ENCODE results near the gene EXOC6.

Gene EXOC6

GRCh38 chr10:92834986-92835385 is 13.3 kb upstream of the EXOC6 start:
- no peak for DNase-seq

DNA sequence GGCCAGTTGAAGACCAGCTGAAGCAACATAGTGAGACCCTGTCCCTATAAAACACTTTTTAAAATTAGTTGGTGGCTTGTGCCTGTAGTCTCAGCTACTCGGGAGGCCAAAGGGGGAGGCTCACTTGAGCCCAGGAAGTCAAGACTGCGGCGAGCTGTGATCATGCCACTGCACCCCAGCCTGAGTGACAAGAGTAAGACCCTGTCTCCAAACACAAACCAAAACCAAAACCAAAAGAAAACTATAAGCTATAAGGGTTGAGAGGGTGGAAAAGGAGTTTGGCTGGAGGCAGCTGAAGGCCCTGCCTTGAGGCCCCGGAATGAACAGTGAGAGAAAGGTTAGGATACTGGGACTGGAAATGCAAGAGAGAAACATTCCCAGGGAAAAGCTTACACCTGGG is 10.9 kb upstream of the EXOC6 start:
- DNase-seq: no peak

- DNase-seq: no peak
Observed at GRCh38 chr10:92839191-92840085, 8.9 kb upstream of the EXOC6 start.

DNA sequence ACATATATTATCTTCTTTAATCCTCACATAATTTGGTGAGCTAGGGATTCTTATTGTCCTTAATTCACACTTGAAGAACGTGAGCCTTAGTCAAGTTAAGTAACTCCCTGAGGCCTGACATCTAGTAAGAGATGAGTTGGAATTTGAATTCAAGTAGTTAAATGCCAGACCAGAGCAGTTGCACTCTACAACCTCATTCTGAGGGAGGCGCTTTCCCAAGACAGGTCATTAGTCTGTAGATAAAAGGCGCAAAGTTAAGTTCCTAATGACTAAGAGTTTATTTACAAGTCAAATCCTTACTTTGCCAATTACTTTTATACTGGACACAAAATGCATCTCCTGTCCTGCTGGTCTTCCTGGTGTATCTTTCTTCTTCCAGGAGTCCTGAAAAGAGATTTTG is 3.6 kb upstream of the EXOC6 start:
- DNase-seq: no peak

DNA sequence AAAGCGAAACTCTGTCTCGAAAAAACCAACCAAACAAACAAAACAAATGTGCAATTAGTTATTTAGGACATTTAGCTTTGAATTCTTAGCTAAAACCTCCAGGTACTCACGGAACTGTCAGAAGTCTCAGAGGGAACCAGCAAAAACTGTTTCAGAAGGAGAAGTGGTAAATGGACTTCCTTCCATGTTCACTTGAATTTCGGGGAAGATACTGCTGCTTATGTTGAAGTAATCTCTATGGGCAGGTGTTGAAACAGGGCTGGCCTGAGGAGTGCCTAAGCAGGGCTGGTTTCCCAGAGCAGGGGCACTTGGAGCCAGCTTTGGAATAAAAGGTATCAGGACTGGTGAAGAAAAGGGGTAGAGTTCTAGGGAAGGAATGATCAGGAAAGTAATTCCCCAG is 2.4 kb upstream of the EXOC6 start:
- DNase-seq: no peak

GRCh38 chr10:92846344-92846743 is 2.0 kb upstream of the EXOC6 start:
- no peak for DNase-seq

GRCh38 chr10:92846854-92847201 is 1.5 kb upstream of the EXOC6 start:
- DNase-seq: no peak

- DNase-seq: no peak
Observed at GRCh38 chr10:92847202-92847864, 987 bp upstream of the EXOC6 start.

GRCh38 chr10:92848037-92848440 is 281 bp upstream of the EXOC6 start:
- no peak for DNase-seq

GRCh38 chr10:92849234-92849525 is 860 bp downstream of the EXOC6 start:
- no peak for DNase-seq

DNA sequence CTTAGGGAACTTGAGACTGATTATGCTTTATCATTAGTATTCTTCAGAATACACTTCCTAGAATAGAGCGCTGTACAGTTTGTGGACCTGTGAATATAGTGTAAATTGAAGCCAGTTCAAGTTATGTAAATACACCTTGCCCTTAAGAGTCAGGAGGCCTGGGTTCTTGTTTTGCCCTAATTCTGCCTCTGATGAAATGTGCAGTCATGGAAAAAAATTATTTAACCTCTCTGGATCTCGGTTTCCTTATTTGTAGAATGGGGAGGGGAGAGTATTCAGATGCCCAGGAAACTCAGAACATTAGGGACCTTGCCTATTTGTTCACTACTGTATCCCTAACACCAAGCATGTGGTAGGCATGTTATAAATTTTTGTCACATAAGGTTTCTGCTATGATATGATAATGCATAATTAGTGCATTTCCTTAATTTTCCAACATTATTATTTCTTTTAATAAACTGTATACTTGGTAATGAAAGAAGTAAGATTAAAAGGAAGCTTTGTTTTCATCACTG is 1.3 kb downstream of the EXOC6 start:
- DNase-seq: no peak

- no peak for DNase-seq
Observed at GRCh38 chr10:92850185-92850584, 1.9 kb downstream of the EXOC6 start.

DNA sequence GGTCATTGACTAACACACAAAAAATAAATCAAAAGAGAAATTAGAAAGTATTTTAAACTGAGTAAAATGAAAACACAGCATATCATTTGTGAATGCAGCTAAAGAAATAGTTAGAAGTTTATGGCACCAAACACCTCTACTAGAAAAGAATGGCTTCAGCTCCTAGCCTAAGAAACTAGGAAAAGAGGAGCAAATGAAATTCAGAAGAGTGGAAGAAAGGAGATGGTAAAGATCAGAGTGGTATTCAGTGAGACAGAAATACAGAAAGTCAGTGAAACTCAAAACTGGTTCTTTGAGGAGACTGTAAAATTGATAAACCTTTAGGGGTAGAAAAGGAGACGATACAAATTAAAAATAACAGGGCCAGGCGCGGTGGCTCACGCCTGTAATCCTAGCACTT is 2.7 kb downstream of the EXOC6 start:
- no peak for DNase-seq

- no peak for DNase-seq
Observed at GRCh38 chr10:92855560-92855959, 7.2 kb downstream of the EXOC6 start.

- no peak for DNase-seq
Observed at GRCh38 chr10:92857904-92858514, 9.7 kb downstream of the EXOC6 start.

GRCh38 chr10:92867235-92867634 is 18.9 kb downstream of the EXOC6 start:
- DNase-seq: no peak

- DNase-seq: no peak
Observed at GRCh38 chr10:92868036-92868435, 19.7 kb downstream of the EXOC6 start.

DNA sequence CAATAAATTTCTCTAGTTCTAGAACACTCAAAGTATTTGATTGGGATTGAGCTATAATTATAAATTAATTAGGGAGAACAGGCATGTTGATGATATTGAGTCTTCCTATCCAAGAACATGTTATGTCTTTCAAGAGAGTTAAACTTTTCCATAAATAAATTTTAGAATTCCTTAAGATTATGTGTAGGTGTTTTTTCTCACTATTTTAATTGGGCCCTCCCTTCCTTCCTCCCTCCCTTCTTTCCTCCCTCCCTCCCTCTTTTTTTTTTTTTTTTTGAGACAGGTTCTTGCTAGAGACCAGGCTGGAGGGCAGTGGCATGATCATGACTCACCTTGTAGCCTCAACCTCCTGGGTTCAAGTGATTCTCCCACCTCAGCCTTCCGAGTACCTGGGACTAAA is 20.2 kb downstream of the EXOC6 start:
- no peak for DNase-seq

DNA sequence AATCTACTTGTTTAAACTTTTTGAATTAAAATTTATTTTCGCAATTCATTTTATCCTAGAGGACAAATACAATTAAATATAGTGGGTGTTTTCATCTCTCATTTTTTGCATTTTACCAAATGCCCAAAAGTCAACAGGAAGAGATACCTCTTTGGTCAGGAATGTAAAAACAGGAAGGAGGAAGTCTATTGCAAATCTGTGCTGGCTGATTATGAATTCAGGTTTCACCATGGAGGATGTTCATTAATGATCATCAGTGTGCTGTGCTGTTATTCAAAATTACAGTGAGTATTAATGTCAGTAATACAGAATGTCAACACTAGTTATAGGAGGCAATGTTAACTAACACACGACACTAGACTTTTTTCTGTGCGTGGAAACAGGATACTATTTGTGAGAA is 24.7 kb downstream of the EXOC6 start:
- DNase-seq: no peak

DNA sequence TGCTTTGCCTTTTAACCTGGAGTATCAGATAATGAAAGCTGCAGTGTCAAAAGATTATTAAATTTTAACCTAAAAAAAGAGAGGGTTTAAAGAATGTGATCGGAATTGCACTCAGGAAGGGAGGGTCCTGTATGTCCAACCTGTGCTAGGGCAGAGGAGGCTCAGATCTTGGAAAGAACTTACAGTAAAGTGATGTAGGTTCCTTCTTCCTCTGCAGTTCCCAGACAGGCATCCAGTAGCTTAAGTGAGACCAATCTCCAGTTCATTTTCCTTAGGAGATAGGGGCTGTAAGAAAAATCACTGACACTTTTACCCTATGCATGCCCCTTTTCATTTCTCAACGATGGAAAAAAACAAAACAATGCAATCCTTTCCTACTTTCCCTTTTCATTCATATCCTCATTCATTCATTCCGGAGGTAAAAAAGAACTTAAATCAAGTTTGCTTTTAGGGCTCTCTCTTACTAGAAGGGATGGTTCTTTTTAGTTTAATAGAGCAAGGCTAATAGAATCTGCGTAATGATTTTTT is 28.3 kb downstream of the EXOC6 start:
- no peak for DNase-seq

GRCh38 chr10:92880233-92880861 is 32.0 kb downstream of the EXOC6 start:
- DNase-seq: no peak

DNA sequence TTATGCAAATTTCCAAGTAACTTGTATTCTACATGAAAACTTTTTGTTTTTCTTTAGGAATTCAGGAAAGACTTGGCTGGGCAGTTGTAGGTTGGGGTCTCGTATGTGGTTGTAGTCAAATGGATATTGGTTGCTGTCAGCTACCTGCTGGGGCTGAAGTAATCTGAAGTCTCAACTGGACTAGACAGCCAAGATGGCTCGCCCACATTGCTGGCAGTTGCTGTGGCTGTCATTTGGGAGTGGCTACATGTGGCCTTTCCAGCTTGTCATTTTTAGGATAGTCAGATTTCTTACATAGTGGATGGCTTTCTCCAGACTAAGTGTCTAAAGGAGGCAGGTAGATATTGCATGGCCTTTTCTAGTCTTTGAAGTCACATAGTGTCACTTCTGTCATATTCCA is 32.6 kb downstream of the EXOC6 start:
- no peak for DNase-seq

DNA sequence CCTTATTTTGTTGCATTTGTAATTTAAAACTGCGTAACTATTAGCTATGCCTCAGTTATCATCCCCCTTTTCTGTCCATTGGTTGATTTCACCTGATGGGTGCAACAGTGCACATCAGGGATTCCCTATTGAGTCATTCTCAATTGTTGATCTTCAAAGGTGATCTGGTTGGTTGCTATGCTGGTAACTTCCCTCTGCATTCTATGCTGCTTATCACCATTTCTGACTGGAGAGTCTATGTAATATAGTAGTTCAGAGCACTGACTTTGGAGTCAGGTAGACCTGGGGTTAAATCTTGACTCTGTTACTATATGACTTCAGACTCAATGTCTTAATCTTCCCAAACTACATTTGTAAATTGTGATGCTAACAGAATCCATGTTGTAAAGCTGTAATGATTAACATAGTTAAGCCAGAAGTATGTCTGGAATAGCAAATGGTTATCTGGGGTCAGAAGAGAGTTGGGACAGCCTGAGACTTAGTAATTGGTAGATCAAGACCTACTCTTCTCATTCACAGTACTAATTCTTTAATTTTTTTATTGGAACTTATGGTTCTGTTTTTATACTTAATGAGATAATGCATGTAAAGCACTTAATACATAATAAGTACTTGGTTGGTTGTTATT is 38.1 kb downstream of the EXOC6 start:
- no peak for DNase-seq
